Measurements from ENCODE around the gene USP33.

- TF ChIP-seq CTCF (IDR thresholded peaks at IDR 0.05) (no peak), POLR2A (IDR thresholded peaks at IDR 0.05) (no peak)
Observed at GRCh38 chr1:77670330-77670729, 89.3 kb downstream of the USP33 start.
